GM12865 (cell line): Measurements from ENCODE around the gene CYB5R3.

Source experiments
- DNase-seq: peaks from one replicate; pipeline ENCODE4 v3.0.0; 2010; ENCODE audit warnings: low read depth
- H3K4me3 ChIP-seq: 2 replicates; pipeline ENCODE4 v1.5.1; 2011; ENCODE audit warnings: mild to moderate bottlenecking, low read depth, low read length, control low read depth
- TF ChIP-seq, protein P1 (sequence below): IDR thresholded peaks from 2 replicates; pipeline ENCODE4 v1.5.1; 2011; ENCODE audit warnings: low read length, control low read depth, low read depth, inconsistent platforms; ENCODE audit not compliant: insufficient read depth; ENCODE audit errors: missing control alignments

Gene CYB5R3

DNA sequence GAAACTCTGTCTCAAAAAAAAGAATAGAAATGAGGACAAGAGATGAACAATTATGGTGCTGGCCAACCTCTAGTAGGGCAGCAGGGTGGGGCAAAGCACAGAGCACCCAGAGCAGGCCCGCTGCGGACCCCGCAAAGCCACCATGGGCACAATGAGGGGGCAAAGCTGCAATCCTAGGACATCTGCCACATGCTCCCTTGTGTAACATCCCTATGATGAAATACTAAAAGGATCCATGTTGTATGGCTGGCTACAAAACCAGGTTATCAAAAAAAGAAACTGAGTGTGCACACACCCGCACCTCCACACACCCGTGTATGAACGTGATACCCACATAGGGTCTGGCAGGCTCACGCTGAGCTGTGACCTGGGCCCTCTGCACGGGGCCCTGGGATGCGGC is 16.2 kb downstream of the CYB5R3 start:
- no peak for DNase-seq
- TF ChIP-seq, protein P1, sequence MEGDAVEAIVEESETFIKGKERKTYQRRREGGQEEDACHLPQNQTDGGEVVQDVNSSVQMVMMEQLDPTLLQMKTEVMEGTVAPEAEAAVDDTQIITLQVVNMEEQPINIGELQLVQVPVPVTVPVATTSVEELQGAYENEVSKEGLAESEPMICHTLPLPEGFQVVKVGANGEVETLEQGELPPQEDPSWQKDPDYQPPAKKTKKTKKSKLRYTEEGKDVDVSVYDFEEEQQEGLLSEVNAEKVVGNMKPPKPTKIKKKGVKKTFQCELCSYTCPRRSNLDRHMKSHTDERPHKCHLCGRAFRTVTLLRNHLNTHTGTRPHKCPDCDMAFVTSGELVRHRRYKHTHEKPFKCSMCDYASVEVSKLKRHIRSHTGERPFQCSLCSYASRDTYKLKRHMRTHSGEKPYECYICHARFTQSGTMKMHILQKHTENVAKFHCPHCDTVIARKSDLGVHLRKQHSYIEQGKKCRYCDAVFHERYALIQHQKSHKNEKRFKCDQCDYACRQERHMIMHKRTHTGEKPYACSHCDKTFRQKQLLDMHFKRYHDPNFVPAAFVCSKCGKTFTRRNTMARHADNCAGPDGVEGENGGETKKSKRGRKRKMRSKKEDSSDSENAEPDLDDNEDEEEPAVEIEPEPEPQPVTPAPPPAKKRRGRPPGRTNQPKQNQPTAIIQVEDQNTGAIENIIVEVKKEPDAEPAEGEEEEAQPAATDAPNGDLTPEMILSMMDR: no peak
- H3K4me3 ChIP-seq: no peak overlapping the region

DNA sequence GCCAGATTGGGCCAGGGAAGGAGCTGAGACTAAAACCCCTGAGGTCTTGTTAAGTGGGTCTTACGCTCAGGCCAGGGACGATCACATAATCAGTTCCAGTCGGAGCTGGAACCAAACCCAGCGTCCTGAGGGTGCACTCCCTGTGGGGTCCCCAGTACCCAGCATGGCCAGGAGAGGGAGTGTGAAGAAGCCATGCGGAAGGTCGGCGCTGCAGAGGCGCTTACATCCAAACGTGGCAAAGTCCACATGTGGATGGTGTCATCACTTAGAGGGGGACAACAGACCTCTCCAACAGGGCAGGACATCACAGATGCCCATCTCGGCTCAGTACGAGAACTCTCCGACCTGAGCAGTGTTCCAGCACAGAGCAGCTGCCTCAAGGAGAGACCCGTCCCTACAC is 17.1 kb downstream of the CYB5R3 start:
- TF ChIP-seq, protein P1: peak; percentile 28
- no peak overlapping the region for H3K4me3 ChIP-seq
- no peak for DNase-seq

DNA sequence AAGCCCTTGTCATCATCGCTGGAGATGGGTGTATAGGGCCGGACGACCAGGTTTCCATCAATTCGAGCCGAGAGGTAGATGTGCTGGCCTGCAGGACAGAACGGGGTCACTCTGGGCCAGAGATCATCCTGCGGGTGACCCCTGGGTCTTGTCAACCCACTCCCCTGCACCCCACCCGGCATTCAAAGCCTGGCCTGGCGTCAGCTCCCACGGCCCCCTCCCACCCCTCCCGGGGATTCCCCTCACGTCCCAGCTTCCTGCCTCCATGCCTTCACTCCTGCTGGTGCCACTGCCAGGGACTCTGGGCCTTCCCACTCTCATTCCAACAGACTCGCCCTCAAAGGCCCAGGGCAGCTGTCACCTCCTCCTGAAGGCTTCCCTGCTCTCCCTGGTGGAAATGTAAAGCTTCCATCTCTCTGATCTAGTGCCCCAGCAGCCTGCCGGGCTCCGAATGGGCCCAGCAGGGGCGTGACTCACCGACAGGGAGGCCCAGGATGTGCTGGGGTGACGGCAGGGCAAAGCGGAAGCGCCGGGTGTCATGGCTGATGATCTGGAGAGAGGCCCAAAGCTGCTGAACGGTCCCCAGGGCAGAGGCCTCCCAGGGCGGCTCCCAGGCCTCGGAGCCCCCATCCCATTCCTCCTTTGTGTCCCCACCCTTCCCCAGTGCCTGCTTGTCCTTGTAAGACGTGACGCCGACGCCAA is 18.1 kb downstream of the CYB5R3 start:
- TF ChIP-seq, protein P1: no peak
- no peak overlapping the region for H3K4me3 ChIP-seq
- no peak for DNase-seq

DNA sequence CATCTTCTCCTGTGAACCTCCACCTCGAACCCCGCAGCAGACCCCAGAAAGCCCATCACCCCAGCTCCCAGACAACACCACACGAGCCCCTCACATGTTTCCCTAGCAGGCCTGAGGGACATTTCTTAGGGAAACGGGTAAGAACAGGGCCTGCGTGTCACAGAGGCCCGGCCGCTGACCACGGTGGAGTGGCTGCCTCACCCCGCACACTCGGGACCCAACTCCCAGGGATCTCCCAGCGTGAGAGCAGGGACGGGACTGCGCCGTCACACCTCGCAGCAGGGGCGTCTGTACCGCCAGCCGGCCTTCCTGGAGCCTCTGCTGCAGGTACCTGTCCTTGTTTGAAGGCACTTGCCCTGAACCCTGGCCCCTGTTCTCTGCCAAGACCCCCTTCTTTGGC is 19.0 kb downstream of the CYB5R3 start:
- DNase-seq: no peak
- no peak overlapping the region for H3K4me3 ChIP-seq
- TF ChIP-seq, protein P1: no peak

DNA sequence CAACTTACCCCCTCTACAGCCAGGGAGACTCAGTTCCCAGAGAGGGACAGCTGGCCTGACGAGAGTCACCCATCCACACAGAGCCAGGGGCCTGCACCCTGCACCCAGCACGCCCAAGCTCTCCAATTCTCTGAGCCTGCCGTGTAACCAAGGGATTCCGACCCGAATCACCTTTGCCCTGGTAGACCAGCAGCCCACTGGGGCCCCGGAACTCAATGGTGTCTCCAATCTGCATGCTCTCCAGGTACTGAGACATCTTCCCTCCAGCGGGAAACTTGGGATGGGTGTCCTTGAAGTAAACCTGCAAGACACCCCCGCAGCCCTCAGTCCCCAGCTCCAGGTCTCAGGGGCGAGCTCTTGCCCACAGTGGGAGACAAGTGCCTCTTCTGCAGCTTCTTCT is 21.2 kb downstream of the CYB5R3 start:
- no peak for DNase-seq
- TF ChIP-seq, protein P1: no peak
- no peak overlapping the region for H3K4me3 ChIP-seq

DNA sequence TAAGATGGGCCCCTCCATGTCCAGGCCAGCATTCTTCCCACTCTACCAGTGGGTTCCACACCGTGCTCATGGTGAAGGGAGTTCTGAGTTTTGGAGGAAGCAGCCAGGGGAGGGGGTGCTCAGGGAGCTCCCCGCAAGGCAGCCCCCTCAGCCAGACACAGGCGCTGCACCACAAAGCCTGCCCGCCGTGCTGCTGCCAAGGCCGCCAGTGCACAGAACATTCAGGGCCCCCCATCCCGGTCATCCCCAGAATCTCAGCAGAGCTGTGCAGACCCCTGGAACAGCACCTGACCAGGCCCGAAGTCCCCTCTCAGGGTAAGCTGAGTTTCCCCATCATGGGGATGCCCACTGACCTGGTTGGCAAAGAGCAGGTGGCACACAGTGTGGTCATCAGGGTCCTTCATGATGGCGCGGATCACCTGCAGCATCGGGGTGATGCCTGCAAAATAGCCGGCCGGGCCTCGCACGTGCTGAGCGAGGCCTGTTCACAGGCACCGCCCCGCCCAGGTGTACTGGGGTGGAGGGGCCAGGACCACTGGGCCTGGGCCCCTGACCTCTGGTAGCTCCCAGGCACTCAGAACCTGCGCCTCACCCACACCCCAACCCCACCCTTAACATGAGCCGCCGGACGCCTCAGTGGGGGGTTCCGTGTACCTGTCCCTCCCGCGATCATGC is 22.1 kb downstream of the CYB5R3 start:
- H3K4me3 ChIP-seq: no peak overlapping the region
- no peak for DNase-seq
- TF ChIP-seq, protein P1: no peak
